Panc1 (cell line): Measurements from ENCODE around the gene KATNA1.

ENCODE experiments used
- POLR2AphosphoS5 ChIP-seq: IDR thresholded peaks from 2 replicates; pipeline ENCODE4 v1.6.1; 2012; ENCODE audit warnings: mild to moderate bottlenecking, low read depth, low read length, moderate library complexity
- TF ChIP-seq, protein P1 (sequence below): fragments of 450-650 bp; IDR thresholded peaks from 2 replicates; pipeline ENCODE4 v1.5.1; 2017; ENCODE audit warnings: mild to moderate bottlenecking

- TF ChIP-seq, protein P1, sequence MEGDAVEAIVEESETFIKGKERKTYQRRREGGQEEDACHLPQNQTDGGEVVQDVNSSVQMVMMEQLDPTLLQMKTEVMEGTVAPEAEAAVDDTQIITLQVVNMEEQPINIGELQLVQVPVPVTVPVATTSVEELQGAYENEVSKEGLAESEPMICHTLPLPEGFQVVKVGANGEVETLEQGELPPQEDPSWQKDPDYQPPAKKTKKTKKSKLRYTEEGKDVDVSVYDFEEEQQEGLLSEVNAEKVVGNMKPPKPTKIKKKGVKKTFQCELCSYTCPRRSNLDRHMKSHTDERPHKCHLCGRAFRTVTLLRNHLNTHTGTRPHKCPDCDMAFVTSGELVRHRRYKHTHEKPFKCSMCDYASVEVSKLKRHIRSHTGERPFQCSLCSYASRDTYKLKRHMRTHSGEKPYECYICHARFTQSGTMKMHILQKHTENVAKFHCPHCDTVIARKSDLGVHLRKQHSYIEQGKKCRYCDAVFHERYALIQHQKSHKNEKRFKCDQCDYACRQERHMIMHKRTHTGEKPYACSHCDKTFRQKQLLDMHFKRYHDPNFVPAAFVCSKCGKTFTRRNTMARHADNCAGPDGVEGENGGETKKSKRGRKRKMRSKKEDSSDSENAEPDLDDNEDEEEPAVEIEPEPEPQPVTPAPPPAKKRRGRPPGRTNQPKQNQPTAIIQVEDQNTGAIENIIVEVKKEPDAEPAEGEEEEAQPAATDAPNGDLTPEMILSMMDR, result no peak
- no peak for TF ChIP-seq POLR2AphosphoS5
Measured at GRCh38 chr6:149567194-149567586, 81.3 kb downstream of the KATNA1 start.
